Measurements from ENCODE around the gene CCDC142.

DNA sequence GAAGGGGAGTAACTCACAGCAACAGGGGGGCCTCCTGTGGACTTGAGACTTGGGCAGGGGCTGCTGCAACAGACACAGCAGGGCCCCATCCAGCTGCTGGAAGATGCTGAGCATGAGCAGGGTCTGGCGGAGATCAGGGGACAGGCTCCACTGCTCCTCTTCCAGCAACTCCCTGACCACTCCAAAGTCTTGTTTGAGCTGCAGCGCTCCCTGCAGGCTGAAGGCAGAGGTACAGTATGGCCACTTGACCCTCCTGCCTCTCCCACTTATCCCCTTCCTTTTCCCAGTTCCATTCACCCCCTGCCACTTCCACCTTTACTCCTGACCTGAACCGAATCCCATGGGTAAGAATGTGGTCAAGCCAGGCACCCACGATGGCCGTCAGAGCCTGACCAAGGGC, 7.9 kb downstream of the CCDC142 start:
- TF ChIP-seq, protein P1, sequence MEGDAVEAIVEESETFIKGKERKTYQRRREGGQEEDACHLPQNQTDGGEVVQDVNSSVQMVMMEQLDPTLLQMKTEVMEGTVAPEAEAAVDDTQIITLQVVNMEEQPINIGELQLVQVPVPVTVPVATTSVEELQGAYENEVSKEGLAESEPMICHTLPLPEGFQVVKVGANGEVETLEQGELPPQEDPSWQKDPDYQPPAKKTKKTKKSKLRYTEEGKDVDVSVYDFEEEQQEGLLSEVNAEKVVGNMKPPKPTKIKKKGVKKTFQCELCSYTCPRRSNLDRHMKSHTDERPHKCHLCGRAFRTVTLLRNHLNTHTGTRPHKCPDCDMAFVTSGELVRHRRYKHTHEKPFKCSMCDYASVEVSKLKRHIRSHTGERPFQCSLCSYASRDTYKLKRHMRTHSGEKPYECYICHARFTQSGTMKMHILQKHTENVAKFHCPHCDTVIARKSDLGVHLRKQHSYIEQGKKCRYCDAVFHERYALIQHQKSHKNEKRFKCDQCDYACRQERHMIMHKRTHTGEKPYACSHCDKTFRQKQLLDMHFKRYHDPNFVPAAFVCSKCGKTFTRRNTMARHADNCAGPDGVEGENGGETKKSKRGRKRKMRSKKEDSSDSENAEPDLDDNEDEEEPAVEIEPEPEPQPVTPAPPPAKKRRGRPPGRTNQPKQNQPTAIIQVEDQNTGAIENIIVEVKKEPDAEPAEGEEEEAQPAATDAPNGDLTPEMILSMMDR (IDR thresholded peaks at IDR 0.05) = no peak
- no peak for TF ChIP-seq POLR2AphosphoS5 (IDR thresholded peaks at IDR 0.05)
